AG09319 (cell line): ENCODE data around the gene SUPT20H.
"Not testable (repeated sequence)": the region's sequence is repeated elsewhere in the genome, so short reads cannot be mapped to it uniquely, and the experiment has no call there.

Experiments
- DNase-seq: peaks from one replicate; pipeline ENCODE4 v3.0.0-alpha.2; 2010; ENCODE audit warnings: low read depth; ENCODE audit errors: extremely low read depth
- TF ChIP-seq, protein P1 (sequence below): IDR thresholded peaks from 2 replicates; pipeline ENCODE4 v1.5.1; 2011; ENCODE audit warnings: low read depth, mild to moderate bottlenecking, inconsistent platforms, low read length, moderate library complexity

The SUPT20H gene

DNA sequence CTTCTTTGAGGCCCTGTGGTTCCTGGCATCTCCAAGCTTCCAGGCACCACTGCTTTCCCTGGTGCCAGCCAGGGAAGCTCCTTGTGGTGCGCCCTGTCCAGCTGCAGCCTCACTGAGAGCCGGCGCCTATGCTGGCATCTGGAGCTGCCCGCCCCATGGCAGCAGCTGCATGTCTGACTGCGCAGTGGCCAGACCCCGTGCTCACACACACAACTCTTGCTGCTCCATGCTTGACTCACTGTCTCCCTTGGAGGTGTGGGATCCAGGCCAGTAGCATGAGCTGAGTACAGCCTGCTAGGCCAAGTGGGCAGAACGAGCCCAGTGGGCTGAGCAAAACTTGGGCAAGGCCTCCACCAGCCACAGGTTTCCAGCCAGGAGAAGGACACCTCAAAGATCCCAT, 11.5 kb upstream of the SUPT20H start:
- TF ChIP-seq, protein P1, sequence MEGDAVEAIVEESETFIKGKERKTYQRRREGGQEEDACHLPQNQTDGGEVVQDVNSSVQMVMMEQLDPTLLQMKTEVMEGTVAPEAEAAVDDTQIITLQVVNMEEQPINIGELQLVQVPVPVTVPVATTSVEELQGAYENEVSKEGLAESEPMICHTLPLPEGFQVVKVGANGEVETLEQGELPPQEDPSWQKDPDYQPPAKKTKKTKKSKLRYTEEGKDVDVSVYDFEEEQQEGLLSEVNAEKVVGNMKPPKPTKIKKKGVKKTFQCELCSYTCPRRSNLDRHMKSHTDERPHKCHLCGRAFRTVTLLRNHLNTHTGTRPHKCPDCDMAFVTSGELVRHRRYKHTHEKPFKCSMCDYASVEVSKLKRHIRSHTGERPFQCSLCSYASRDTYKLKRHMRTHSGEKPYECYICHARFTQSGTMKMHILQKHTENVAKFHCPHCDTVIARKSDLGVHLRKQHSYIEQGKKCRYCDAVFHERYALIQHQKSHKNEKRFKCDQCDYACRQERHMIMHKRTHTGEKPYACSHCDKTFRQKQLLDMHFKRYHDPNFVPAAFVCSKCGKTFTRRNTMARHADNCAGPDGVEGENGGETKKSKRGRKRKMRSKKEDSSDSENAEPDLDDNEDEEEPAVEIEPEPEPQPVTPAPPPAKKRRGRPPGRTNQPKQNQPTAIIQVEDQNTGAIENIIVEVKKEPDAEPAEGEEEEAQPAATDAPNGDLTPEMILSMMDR, result no peak
- no peak for DNase-seq

- DNase-seq, result no peak
- TF ChIP-seq, protein P1, result no peak
Observed at GRCh38 chr13:37070145-37070695, 10.7 kb upstream of the SUPT20H start.

GRCh38 chr13:37069597-37070103, 10.2 kb upstream of the SUPT20H start:
- DNase-seq, result no peak
- TF ChIP-seq, protein P1, result no peak

GRCh38 chr13:37068962-37069361, 9.5 kb upstream of the SUPT20H start:
- TF ChIP-seq, protein P1, result peak; percentile 39
- no peak for DNase-seq

DNA sequence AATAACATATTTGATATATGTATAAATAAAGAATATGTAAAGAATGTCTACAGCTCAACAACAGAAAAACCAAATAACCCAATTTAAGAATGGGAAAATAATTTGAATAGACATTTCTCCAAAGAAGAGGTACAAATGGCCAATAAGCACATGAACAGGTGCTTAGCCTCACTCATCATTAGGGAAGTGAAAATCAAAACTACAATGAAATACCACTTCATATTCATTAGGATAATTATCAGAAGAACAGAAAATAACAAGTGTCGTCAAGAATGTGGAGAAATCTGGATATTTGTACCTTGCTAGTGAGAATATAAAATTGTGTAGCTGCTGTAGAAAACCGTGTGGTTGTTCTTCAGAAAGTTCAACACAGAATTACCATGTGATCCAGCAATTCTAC, 8.4 kb upstream of the SUPT20H start:
- DNase-seq, result no peak
- TF ChIP-seq, protein P1, result no peak

- TF ChIP-seq, protein P1, result no peak
- DNase-seq, result no peak
Observed at GRCh38 chr13:37065890-37066526, 6.5 kb upstream of the SUPT20H start.

DNA sequence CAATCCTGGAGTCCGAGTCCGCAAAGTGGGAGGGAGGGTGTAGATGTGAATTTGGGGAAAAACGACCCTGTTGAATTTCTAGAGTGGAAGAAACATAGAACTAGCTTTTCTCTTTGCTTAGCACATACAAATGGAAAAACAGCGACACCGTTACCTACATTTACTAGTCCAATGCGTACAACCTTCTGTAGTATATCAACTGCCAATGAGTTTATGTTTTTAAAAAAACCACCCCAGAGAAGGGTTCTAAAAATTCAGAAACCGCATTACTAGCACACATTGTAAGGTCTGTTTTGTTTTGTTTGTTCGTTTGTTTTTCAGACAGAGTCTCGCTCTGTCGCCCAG, 332 bp upstream of the SUPT20H start:
- TF ChIP-seq, protein P1, result no peak
- no peak for DNase-seq

DNA sequence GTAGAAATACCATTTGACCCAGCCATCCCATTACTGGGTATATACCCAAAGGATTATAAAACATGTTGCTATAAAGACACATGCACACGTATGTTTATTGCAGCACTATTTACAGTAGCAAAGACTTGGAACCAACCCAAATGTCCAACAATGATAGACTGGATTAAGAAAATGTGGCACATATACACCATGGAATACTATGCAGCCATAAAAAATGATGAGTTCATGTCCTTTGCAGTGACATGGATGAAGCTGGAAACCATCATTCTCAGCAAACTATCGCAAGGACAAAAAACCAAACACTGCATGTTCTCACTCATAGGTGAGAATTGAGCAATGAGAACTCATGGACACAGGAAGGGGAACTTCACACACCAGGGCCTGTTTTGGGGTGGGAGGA, 3.3 kb downstream of the SUPT20H start:
- not testable (repeated sequence) for DNase-seq

DNA sequence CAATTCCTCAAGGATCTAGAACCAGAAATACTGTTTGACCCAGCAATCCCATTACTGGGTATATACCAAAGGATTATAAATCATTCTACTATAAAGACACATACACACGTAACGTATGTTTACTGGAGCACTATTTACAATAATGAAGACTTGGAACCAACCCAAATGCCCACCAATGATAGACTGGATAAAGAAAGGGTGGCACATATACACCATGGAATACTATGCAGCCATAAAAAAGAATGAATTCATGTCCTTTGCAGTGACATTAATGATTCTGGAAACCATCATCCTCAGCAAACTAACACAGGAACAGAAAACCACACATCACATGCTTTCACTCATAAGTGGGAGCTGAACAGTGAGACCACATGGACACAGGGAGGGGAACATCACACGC, 6.4 kb downstream of the SUPT20H start:
- DNase-seq, result not testable (repeated sequence)
